ENCODE data around the gene DUSP16.
"Not testable (repeated sequence)": the region's sequence is repeated elsewhere in the genome, so short reads cannot be mapped to it uniquely, and the experiment has no call there.

Gene DUSP16

DNA sequence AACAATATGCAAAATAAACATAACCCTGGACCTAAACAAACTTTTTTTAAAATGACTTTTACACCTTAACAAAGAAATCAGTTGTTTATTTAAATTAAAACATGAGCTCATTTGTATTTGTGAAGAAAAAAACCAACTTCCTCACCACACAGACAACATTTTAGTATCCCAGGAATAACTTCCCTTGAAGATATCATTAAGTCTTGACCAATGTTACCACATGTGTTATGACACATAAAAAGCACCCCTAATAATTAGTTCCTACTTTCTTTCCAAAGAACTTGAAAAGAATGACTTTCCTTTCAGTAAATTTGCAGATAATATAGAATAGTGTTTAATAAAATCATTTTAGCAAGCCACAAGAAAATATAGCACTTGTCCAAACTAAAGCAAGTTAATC lies 42.4 kb downstream of the DUSP16 start:
- no peak for DNase-seq (ENCODE audit: low spot score)

DNA sequence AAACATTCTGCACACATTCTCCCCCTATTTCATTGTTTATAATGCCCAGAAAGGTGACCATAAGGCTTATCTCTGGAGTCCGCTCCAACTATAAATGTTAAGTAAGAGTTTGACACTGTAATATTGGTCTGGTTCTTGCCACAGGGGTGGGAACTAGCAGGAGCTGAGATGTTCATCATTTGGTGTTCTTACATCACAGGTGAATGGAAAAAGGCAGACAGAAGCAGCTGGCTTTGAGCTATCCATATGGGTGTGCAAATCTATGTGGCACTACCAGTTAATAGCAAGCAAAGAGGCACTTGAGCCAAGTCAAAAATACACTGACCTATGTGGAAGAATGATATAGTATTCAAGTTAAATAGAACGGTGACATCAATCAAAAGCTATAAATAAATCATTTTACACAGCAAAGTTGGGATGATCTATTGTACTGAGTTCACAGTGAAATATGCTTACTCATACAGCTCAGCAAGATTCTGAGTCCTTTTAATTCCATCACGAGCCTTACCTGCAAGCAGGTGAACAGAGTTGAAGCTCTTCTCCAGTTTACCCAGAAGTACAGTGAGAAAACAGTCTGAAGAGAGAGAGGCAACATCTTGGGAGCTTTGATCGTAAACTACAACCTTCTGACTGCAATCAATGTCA lies 43.2 kb downstream of the DUSP16 start:
- no peak for DNase-seq (ENCODE audit: low spot score)

DNA sequence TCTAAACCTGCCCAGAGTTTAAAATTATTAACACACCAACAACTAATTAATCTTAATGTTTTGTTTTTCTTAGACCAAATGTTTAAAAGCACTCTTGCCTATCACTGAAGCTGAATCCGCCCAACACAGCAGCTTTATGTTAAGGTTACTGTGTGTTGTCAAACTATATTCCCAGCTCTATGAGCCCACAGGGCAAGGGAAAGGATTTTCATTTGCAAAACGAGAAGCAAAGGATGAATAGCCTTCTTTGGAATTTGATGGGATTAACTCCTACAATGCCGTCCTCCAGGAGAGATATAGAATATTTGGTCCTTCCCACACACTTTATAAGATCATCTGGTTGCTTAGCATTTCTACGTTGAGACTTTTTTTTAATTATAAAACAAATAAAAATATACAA lies 43.7 kb downstream of the DUSP16 start:
- no peak for DNase-seq (ENCODE audit: low spot score)

DNA sequence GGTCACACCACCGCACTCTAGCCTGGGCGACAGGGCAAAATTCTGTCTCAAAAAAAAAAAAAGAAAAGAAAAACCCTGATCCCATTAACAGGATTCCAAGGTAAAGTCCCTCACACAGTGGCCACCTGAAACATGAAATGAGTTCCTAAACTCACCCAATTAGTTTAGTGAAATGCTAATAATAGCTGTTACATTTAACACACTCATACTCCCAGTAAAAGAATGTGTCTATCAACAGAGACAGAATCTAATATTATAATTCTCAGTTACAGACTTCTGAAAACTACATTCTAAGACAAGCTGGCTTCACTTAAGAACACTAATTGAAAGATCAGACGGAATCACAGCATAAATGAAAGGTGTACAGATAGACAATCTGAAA lies 44.2 kb downstream of the DUSP16 start:
- no peak for DNase-seq (ENCODE audit: low spot score)

DNA sequence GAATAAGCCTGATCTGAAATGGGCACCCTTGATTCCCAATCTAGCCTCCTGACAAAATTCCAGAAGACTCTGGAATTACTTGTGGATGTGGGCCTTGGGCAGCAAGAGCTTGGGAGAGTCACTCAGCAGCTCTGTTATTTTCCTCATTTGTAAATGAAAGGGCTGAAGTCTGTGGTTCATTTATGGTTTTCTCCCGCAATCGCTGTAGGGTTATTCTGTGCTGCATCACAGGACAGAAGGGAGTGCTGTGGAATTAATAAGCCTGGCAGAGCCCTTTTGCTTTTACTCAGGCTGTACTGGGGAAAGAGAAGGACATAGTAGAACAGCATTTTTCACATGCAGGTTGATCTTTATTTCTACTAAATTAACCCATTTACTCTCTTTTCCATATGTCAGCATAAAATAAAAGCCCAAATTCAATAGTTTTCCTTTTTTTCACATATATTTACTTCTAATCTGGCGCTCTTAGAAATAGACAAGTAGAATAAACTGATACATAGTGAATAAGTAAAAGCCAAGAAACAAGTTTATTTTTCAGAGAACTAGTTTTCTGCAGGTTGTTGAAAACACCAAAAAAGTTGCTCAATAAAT lies 49.2 kb downstream of the DUSP16 start:
- DNase-seq (ENCODE audit: low spot score), result no peak

DNA sequence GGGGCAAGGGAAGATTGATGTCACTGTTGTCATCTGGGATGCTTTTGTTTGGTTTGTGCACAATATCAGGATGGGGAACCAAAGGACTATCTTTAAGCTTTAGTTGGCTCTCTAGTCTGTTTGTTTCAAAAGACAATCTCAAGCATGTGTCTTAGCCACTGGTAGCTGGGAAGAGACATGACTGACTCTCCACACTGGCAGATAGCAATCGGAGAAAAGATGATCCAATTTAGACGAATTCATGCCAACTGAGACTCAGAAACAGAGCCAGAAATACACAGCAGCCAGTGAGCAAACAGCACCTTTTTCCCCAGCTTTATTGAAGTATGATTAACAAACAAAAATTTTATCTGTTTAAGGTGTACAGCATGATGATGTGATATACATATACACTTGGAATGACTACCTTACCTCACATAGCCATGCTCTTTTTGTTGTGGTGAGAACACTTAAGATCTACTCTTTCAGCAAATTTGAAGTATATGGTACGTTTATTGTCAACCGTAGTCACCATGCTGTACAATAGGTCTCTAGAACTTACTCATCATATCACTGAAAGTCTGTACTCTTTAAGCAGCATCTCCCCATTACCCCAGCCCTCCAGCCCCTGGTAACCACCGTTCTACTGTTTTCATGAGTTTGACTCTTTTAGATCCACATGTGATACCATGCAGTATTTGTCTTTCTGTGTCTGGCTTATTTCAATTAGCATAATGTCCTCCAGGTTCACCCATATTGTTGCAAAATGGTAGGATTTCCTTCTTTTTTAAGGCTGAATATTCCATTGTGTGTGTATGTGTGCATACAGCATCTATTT lies 50.6 kb downstream of the DUSP16 start:
- DNase-seq (ENCODE audit: low spot score), result no peak

DNA sequence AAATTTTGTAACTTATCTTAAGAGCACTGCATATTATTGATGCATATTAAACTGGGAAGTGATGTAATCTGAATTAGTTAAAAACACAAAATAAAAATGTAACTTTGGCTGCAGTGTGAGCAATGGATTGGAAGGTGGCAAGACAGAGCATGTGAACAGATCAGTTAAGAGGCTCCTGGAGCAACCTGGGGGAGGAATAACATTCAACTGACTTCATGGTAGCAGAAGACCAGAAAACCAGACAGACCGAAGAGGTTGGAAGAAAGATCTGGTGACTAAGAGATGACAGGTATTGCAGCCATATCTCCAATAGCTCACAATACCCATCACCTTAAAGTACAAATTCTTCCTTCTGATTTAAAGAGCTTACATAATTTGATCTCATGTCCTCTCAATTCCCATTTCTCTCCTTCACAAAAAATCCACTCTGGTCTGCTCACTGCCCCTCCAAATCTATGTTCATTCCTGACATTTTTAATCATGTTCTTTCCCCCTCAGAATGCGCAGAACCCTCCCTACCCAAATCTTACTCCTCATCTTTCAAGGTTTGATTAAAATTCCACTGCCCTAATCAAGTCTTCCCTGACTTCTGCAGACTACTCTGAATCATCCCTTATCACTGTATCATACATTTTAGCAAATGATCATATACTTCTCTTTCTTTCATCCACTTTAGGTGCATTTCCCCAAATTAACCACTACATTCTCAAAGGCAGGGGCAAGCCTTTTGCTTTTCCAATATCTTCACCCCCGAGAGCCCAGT lies 51.5 kb downstream of the DUSP16 start:
- no peak for DNase-seq (ENCODE audit: low spot score)

DNA sequence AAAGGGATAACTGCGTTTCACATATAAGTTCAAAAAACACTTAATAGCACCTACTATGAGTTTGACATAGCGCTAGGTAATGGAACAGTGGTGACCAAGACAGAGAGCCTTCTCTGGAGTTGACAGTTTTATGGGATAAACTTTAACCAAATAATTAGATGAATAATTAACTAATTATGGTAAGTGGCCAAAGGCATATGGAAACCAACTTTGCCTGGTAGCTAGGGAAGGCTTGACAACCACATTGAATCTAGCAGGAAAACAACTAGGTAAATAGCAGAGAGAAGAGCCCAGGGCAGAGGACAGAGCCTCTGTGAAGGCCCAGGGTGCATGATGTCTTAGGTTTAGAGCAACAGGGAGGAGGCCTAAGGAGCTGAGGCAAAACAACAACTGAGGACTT lies 52.1 kb downstream of the DUSP16 start:
- DNase-seq (ENCODE audit: low spot score), result no peak

DNA sequence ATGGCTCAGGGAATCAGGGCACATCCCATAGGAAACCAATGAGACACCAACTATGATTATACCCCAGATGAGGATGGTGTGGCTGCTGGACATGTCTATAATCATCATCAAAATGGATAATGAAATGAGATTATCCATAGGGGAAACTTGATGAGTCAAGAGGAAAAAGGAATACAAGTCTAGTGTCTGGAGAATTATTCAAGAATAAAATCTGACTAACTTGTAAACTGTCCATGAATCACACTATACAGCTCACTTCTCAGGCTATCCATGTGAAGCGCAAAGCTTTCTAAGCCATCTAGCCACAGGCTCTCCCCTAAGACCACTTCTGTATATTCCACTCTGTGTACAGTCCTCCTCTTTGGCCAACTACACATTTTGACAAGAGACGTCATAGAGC lies 52.5 kb downstream of the DUSP16 start:
- DNase-seq (ENCODE audit: low spot score), result no peak

DNA sequence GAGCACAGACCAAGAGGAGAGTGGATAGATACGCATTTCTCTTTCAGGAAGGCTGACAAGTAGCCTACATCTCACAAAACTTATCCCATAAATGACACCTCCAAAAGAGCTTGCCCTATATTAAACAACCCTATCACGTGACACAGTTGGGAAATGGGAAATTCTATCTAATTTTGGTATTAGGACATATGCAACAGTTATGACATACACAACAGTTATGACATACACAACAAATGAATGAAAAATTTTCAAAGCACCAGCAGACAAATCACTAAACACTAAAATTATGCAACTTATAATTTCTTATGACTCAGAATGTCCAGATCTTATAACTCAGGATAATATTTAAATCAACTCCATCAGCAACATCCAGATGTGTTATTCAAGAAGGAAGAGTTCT lies 54.1 kb downstream of the DUSP16 start:
- no peak for DNase-seq (ENCODE audit: low spot score)

DNA sequence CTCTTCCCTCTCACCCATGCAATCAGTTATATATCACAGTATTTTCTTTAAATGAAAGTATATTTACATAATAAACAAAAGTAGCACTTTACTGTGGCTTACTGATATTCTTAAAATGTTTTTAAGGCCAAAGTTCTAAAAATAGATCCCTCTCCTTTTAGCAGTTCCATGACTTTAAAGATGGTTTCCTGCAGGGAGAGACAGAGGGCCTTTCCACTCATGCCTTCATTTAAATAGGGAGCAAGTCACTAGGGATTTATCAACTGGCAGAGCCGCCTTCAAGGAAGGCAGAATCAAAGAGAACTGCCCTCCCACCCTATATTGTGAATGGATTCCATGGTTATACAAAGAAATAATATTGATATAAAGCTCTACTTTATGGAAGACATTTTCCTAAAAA lies 55.5 kb downstream of the DUSP16 start:
- DNase-seq (ENCODE audit: low spot score), result no peak

DNA sequence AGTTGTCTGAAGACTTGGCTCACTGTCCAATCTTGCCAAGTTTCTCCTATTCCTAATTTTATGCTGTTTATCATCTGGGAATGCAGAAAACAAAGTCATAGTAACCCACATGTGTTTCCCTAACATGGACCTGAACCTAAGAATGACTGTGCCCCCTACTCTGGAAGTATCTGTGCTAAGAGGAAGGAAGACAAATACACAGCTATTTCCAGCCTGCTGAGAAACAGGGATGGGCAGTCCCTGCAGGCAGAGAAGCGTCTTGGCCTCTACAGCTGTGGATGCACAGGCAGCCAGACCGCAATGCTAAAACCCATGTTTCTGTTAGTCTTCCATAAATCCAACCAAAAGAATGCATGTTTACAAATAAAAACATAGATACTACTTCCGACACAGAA lies 56.2 kb downstream of the DUSP16 start:
- DNase-seq (ENCODE audit: low spot score), result no peak

DNA sequence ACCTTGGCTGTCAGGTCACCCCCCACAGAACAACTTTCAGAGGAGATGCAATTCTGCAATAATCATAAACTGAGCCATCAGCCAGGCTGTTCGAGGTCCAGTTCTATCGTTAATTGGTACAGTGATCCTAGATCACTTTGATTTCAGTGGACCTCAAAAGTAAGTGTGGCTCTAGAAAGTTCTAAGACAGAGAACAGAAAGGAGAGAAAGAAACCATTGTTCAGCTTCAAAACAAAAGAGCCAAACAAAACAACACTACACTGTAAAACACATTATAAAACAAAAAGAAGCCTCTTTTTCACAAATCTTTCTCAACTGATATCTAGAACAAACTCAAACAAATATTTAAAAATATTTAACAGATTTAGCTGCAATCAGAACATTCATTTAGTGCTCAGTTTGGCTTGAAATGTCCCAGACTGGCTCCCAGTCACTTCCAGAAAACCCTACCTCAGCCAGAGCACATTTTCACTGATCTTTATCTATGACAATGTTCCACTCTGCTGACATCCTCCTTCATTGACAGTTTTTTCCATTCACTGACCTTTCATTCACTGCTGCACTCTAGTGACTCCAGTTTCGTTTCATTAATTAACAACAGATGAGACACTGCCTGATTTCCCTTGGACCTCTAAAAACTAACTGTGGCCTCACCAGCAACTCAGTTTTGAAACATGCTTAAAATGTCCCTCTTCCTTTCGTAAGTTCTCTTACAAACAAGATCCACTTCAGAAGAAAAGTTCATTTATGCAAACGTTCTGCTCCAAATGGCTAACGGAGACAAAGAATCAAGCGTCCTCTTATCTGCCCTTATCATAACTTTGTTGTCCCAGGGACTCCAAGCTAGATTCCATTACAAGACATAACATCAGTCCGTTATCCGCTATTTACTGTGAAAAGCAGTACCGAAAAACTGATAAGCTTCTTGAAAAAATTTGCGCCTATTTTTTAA lies 56.8 kb downstream of the DUSP16 start:
- no peak for DNase-seq (ENCODE audit: low spot score)

DNA sequence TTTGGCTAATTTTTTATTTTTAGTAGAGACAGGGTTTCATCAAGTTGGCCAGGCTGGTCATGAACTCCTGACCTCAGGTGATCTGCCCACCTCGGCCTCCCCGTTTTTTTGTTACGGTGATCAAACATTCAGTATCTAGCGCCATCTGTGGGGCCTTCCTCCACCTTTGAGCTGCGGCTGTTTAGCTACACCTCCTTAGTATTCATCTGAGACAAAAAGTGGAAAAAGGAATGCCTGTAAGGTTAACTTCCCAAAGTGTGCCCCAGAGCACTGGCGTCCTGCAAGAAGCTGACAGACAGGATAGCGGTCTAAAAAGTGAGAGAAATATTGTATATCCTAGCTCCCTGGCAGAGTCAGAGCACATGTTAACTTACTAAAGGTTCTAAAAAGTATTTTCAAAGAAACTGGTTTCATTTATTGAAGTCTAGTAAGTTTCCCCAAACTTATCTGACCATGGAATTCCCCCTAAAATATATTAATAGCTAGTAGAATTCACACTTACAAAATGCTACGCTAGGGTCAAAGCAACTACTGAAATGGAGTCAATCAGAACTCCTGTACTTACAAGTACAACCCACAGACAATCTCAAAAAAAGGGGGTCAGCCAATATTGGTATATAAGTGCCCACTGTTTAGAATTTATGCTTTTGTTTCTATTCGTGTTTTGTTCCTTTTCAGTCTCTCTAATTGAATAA lies 59.1 kb downstream of the DUSP16 start:
- DNase-seq (ENCODE audit: low spot score), result no peak

DNA sequence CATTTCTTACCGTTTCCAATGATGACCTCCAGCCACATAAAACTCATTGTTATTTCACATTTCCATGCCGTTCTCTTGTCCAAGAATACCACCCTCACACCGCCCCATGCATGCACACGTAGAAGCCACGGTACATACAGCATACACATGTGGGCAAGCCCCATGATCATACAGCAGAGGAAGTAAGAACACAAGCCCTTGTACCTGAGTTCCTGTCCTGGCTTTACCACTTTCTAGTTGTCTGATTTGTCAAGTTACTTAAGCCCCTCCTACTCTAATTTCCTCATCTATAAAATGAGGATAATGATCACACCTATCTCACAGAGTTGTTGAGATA lies 59.9 kb downstream of the DUSP16 start:
- DNase-seq (ENCODE audit: low spot score), result no peak

DNA sequence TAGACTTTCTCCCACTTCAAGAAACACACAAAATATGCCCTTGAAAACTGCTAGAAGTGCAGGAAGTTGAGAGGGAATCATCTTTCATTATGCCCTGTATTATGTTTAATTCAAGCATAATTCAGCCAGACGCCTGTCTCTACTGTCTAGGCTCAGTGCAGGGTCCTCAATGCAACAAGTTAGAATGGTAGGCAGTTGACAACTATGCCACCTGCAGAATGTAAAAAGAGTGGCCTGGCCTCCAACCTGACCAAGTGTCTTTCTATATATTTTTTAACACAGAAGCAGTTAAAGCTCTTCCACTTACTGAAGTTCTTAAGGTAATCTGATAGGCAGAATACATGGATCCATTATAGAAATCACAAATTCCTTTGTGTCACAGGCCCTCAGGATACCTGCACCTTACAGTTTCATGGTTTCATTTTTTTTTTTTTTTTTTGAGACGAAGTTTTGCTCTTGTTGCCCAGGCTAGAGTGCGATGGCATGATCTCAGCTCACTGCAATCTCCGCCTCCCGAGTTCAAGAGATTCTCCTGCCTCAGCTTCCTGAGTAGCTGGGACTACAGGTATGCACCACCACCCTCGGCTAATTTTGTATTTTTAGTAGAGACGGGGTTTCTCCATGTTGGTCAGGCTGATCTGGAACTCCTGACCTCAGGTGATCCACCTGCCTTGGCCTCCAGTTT lies 60.4 kb downstream of the DUSP16 start:
- DNase-seq (ENCODE audit: low spot score), result not testable (repeated sequence)

DNA sequence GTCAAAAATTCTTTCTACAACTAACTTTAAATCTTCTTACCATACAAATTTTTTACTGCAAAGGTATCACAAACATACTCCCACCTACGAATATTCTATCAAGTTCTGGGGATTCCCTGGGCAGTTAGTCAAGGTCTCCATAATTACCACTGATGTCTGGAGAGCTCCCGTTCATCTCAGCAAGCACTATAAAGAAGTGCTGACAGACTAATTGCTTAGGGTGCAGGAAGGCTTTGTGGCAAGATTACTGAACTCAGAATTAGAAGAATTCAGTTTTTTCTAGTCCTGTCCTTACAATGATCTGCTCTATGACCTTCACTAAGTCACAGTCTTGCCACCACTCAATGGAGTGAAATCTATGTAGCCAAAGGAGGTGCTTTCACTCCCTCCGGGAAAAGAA lies 61.5 kb downstream of the DUSP16 start:
- DNase-seq (ENCODE audit: low spot score), result no peak

DNA sequence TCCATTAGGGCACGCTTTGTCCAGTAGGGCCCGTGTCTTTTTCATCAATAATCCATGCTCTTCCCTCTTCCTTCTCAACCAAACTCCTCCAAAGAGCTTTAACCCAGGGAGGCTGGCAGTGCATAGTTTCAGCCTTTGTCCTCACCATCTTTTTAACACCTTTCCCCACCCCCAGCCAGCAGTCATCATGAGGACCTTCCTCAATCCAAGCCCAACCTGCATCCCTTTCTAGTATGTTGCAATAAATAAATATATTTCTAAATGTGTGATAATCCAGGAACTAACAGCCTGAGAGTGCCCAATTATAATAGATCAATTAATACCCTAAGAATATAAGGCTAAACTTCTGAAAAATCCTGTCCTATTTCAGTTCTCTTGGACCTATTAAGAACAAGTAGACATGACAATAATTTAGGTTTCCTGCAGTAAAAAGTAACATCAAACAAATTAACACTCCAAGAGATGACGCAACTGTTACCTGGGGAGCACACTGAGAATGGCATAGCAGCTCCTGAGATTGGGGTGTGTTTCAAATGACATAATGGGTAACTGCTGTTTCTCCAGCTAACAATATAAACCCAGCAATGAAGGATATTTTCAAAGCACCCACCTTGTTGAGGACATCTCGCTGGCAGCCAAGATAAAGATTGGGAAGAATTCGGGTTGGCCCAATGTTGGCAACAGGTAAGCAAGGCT lies 62.6 kb downstream of the DUSP16 start:
- DNase-seq (ENCODE audit: low spot score), result no peak

DNA sequence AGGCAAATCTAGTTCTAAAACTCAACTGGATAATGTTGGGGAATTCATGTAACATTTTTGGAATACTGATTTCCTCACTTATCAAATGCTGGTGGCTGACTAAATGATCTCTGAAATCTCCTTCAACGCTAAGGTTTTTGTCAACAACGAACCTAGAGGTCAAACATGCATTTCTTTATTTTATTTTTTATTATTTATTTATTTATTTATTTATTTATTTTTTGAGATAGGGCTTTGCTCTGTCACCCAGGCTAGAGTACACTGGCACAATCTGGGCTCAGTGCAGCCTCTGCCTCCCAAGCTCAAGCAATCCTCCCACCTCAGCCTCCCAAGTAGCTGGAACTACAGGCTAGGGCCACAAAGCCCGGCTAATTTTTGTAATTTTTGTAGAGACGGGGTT lies 64.5 kb downstream of the DUSP16 start:
- DNase-seq (ENCODE audit: low spot score), result no peak

DNA sequence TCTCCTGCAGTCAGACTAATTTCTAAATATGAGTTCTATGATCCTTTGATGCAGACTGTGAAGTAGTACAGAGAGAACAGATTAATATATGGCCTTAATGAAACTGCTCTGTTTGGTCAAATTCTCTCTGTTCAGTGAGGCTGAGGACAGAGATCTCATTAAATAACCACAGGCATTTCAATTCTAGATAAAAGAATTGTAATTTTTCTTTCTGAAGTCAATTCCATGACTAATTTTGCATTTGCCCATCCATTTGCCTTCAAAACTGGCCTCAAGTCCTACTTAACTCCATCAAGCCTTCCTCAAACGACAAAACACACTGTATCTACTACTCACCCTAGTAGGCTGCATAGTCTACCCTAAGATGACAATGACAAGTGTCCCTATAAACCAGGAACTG lies 67.1 kb downstream of the DUSP16 start:
- DNase-seq (ENCODE audit: low spot score), result no peak

All from LoVo (cell line).